ENCODE results near the gene DNAJB6.
"Not testable (repeated sequence)": the region's sequence is repeated elsewhere in the genome, so short reads cannot be mapped to it uniquely, and the experiment has no call there.

Gene DNAJB6

GRCh38 chr7:157445246-157445955, 108.6 kb downstream of the DNAJB6 start:
- DNase-seq, result no peak

- no peak for DNase-seq
Measured at GRCh38 chr7:157445956-157446295, 109.1 kb downstream of the DNAJB6 start.

GRCh38 chr7:157446322-157446721, 109.5 kb downstream of the DNAJB6 start:
- no peak for DNase-seq

DNA sequence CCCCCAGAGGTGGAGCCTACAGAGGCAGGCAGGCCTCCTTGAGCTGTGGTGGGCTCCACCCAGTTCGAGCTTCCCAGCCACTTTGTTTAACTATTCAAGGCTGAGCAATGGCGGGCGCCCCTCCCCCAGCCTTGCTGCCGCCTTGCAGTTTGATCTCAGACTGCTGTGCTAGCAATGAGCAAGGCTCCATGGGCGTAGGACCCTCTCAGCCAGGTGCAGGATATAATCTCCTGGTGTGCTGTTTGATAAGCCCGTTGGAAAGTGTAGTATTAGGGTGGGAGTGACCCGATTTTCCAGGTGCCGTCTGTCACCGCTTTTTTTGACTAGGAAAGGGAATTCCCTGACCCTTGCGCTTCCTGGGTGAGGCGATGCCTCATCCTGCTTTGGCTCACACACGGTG, 117.2 kb downstream of the DNAJB6 start:
- not testable (repeated sequence) for DNase-seq

- DNase-seq, result no peak
Measured at GRCh38 chr7:157457355-157458253, 120.8 kb downstream of the DNAJB6 start.

DNA sequence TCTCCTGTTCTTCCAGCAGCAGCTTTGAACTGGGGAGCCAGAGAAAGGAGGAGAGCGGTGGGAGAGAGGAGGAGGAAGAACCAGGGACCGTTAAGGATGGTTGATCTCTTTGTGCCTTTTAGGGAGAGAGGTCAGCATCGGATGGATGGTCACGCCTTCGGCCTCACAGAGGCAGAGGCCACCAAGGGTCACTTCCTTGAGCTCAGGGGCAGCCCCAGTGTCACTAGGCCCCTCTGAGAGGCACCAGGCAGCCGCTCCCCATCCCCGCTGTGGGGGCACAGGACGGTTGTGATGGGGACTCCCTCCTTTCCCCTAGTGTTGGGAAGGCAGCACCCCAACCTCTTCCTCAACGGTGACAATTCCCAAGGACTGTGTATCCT, 121.4 kb downstream of the DNAJB6 start:
- DNase-seq, result no peak

DNA sequence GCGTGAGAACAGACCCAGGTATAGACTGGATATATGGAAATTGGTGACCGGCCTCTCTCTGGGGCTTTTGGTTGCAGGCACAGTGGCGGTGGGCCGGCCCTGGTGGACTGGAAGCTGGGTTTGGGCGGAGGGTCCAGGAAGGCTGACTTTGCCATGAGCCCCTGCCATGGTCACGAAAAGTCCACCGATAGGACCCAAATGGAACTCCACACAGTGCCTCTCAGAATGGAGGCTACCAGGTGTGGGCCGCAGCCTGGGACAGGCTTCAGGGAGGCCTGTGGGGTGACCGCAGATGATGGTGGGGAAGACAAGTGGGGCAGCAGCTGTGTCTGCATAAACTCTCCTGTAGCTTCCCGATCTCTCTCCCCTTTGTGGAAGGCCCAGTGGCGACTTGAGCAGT, 123.2 kb downstream of the DNAJB6 start:
- no peak for DNase-seq

- DNase-seq, result no peak
Measured at GRCh38 chr7:157460721-157461120, 123.9 kb downstream of the DNAJB6 start.

- no peak for DNase-seq
Measured at GRCh38 chr7:157461573-157462418, 125.0 kb downstream of the DNAJB6 start.

GRCh38 chr7:157462419-157462771, 125.6 kb downstream of the DNAJB6 start:
- DNase-seq, result no peak

DNA sequence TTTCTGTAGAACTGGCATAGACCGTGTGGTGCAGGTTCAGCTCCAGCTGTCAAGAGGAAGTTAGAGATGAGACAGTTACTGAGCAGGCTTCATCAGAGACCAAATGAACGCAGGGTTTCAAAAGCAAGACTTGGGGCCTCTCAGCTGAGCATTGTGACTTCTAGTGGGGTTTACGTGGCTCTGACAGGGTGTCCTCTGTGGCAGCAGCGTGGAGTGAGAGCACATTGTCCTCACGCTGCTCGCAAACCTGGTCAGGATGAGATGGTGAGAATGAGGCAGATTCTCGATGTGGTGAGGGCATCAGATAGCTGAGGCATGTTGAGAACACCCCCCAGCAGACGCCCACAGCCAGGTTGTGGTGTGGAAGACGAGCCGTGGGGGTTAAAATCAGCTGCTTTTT, 126.0 kb downstream of the DNAJB6 start:
- no peak for DNase-seq

GRCh38 chr7:157463245-157463644, 126.4 kb downstream of the DNAJB6 start:
- DNase-seq, result no peak

- DNase-seq, result no peak
Measured at GRCh38 chr7:157464111-157464970, 127.5 kb downstream of the DNAJB6 start.

GRCh38 chr7:157464971-157465886, 128.4 kb downstream of the DNAJB6 start:
- DNase-seq, result no peak

DNA sequence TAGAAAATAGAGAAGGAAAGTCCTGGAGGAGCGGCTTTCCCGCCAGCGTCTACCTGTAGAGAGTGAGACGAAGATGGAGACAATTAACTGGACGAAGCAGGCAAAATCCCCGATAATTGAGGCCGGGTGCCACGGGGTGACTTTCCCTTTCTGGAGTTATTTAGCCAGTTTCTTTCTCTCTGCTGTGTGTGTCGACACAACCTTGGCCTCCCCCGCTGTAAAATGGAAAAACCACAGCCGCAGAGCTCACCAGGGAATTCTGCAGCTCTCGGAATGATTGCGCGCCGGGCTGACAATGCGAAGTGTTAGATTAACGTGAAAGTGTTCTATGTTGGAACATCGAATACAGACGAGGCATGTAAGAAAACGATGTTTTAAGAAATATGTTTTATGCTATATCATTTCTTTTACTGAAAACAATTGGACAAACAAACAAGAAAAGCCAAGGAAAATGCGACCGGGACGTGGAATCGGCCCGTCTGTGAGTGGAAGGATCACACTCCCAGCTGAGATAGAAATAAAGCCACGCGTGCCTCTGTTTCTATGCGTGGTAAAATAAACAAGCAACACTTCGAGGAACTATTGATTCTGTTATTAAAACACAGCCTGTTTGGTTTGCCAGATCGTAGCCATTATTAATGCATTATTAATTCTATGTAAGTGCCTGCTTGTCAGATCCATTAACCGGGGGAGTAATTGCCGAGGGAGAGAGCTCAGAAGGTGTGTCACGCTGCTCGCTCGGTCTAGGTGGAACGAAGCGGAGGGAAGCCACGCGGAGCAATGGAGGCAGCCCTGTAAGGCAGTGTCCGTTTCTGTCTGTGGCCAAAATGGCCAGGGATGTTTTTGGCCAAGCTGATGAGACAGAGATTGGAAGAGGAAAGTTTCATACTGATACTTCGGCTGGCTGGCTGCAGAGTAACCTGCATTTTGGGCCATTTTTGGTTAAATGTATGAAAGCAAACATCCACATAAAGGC, 129.4 kb downstream of the DNAJB6 start:
- DNase-seq, result no peak

- DNase-seq, result no peak
Measured at GRCh38 chr7:157466867-157467261, 130.1 kb downstream of the DNAJB6 start.
